KMS-11 (cell line): ENCODE data around the gene TRABD2B.

Experiments used
- H2AFZ ChIP-seq: fragments of 200-600 bp; sonication (generic); 2 replicates; pipeline ENCODE4 v1.6.1; 2016; ENCODE audit warnings: antibody characterized with exemption, mixed run types, low read depth
- H3K27ac ChIP-seq: fragments of 200-600 bp; sonication (generic); 2 replicates; pipeline ENCODE4 v1.6.1; 2016; ENCODE audit warnings: mild to moderate bottlenecking, mixed run types
- H3K27me3 ChIP-seq: fragments of 200-600 bp; sonication (generic); 2 replicates; pipeline ENCODE4 v1.6.1; 2017; ENCODE audit warnings: mild to moderate bottlenecking, low read depth, mixed run types, moderate library complexity; ENCODE audit not compliant: insufficient read depth
- H3K36me3 ChIP-seq: fragments of 200-600 bp; sonication (generic); 2 replicates; pipeline ENCODE4 v1.6.1; 2017; ENCODE audit warnings: mild to moderate bottlenecking, mixed run types; ENCODE audit not compliant: insufficient read depth
- H3K4me1 ChIP-seq: fragments of 200-600 bp; sonication (generic); 2 replicates; pipeline ENCODE4 v1.6.1; 2016; ENCODE audit warnings: mild to moderate bottlenecking, low read depth, mixed run types; ENCODE audit not compliant: poor library complexity, severe bottlenecking
- H3K4me2 ChIP-seq: fragments of 200-600 bp; sonication (generic); 2 replicates; pipeline ENCODE4 v1.7.0; 2016; ENCODE audit warnings: mild to moderate bottlenecking, mixed run types
- H3K4me3 ChIP-seq: fragments of 200-600 bp; sonication (generic); IDR thresholded peaks from 2 replicates; pipeline ENCODE4 v1.6.1; 2017; ENCODE audit warnings: low read depth, low read length, mixed read lengths; ENCODE audit not compliant: insufficient read depth
- H3K79me2 ChIP-seq: fragments of 200-600 bp; sonication (generic); 2 replicates; pipeline ENCODE4 v1.6.1; 2016; ENCODE audit warnings: low read depth, mixed run types; ENCODE audit not compliant: insufficient read depth
- H3K9ac ChIP-seq: fragments of 200-600 bp; sonication (generic); 2 replicates; pipeline ENCODE4 v1.6.1; 2016; ENCODE audit warnings: mild to moderate bottlenecking, mixed run types
- H4K20me1 ChIP-seq: fragments of 200-600 bp; sonication (generic); 2 replicates; pipeline ENCODE4 v1.6.1; 2016; ENCODE audit warnings: mild to moderate bottlenecking, mixed run types; ENCODE audit not compliant: insufficient read depth
- CTCF ChIP-seq: fragments of 200-600 bp; sonication (generic); conservative IDR thresholded peaks from 2 replicates; pipeline ENCODE4 v1.6.1; 2017; ENCODE audit warnings: low read depth, mild to moderate bottlenecking, antibody characterized with exemption, low read length, moderate library complexity, mixed read lengths

Gene TRABD2B

DNA sequence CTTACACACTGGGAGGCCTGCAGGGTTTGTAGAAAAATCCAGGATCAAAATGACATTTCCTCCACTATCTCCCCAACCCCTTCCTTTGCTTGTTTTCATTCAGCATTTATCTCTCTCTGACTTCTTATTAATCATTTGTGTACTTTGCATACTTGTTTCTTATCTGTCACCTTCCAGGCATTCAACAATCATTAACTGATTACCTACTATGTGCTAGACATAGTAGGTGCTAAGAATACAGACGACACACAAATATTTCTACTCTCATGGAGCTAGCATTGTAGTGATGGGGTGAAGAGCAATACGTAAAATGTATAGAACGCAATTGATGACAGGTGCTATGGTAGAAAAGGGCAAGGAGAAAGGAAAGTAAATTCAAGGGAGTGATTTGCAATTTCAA lies 20.9 kb downstream of the TRABD2B start:
- no peaks in the 10 kb centered on the region for H3K4me1 ChIP-seq
- no peak overlapping the region for H3K4me2 ChIP-seq
- no peaks in the 10 kb centered on the region for H3K36me3 ChIP-seq
- H3K27ac ChIP-seq, result no peak overlapping the region
- H3K79me2 ChIP-seq, result no peaks in the 10 kb centered on the region
- no peak overlapping the region for H3K4me3 ChIP-seq
- no peak overlapping the region for H3K9ac ChIP-seq
- no peaks in the 10 kb centered on the region for H3K27me3 ChIP-seq
- no peaks in the 10 kb centered on the region for H4K20me1 ChIP-seq
- H2AFZ ChIP-seq, result no peak overlapping the region
- TF ChIP-seq CTCF, result no peak

DNA sequence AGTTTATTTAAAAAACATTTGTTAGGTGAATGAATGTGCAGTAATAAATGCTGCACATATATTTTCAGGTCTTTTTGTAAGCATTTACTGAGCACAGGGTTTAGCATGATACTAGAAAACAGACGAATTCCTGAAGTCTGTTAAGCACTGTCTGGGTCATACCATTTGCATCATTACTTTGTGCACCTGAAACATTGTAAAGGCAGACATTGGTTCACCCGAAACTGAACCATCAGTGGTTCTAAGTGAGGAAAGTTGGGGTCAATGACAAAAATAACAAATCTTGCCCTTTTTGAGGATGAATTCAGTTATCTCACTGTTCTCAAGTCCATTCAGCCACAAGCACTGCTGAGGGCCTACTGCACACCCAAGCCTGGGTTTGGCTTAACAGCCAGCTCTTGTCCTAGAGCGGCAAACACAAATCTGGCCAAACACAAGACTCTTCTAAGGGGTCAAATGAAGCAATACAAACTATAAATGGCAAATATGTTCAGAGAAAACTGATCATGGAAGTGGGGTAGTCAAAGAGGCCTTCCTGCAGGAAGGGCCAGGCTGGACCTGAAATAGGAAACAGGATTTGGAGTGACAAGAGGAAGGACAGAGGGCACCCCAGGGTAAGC lies 21.8 kb downstream of the TRABD2B start:
- Histone ChIP-seq H3K27ac (no peak overlapping the region), H3K4me3 (no peak overlapping the region), H3K9ac (no peak overlapping the region), H4K20me1 (no peaks in the 10 kb centered on the region), H2AFZ (no peak overlapping the region), H3K79me2 (no peaks in the 10 kb centered on the region), H3K4me1 (no peaks in the 10 kb centered on the region), H3K36me3 (no peaks in the 10 kb centered on the region), H3K27me3 (no peaks in the 10 kb centered on the region), H3K4me2 (no peak overlapping the region)
- no peak for TF ChIP-seq CTCF

- no peaks in the 10 kb centered on the region for H3K27me3 ChIP-seq
- no peak overlapping the region for H3K4me2 ChIP-seq
- no peaks in the 10 kb centered on the region for H4K20me1 ChIP-seq
- H3K4me1 ChIP-seq, result no peaks in the 10 kb centered on the region
- no peak overlapping the region for H3K9ac ChIP-seq
- no peaks in the 10 kb centered on the region for H3K36me3 ChIP-seq
- no peaks in the 10 kb centered on the region for H3K79me2 ChIP-seq
- H3K27ac ChIP-seq, result no peak overlapping the region
- H2AFZ ChIP-seq, result no peak overlapping the region
- no peak for TF ChIP-seq CTCF
- no peak overlapping the region for H3K4me3 ChIP-seq
These were observed 24.2 kb downstream of the TRABD2B start for GRCh38 chr1:47972864-47973432.

- no peaks in the 10 kb centered on the region for H3K27me3 ChIP-seq
- no peak overlapping the region for H3K4me3 ChIP-seq
- H2AFZ ChIP-seq, result no peak overlapping the region
- no peaks in the 10 kb centered on the region for H4K20me1 ChIP-seq
- H3K36me3 ChIP-seq, result no peaks in the 10 kb centered on the region
- H3K9ac ChIP-seq, result no peak overlapping the region
- H3K79me2 ChIP-seq, result no peaks in the 10 kb centered on the region
- H3K27ac ChIP-seq, result no peak overlapping the region
- no peaks in the 10 kb centered on the region for H3K4me1 ChIP-seq
- no peak overlapping the region for H3K4me2 ChIP-seq
- TF ChIP-seq CTCF, result no peak
These were observed 25.6 kb downstream of the TRABD2B start for GRCh38 chr1:47971385-47972160.
